Activated CD4-positive, alpha-beta T cell treated with anti-CD3 and anti-CD28 coated beads, Interleukin-2, amount 10 ng/mL, durations not matched to agents 7 days and 5 days (primary cell): ENCODE results near the gene TENM4. TPM values are rescaled to one million over a fixed set of nuclear protein-coding genes. Genes with fewer than 3 reads are reported as not detected.
"Not testable (repeated sequence)": the region's sequence is repeated elsewhere in the genome, so short reads cannot be mapped to it uniquely, and the experiment has no call there.

Experiments
- CTCF ChIA-PET: fragments of 350-600 bp; sonication (Branson Sonifier 250); formaldehyde crosslinking; loops from one replicate; lab custom pipeline; 2021; ENCODE audit warnings: antibody characterized with exemption; lab: Charles Lee
- POLR2A ChIA-PET: fragments of 350-600 bp; sonication (Branson Sonifier 250); formaldehyde crosslinking; loops from one replicate; lab custom pipeline; 2021; ENCODE audit warnings: antibody characterized with exemption; lab: Charles Lee
- DNase-seq: peaks from one replicate; pipeline ENCODE4 v3.0.0-alpha.2; 2020
- H3K27ac Mint-ChIP-seq: one replicate; pipeline ENCODE4 v1.8.0; 2021; ENCODE audit warnings: mild to moderate bottlenecking, moderate library complexity, mixed read lengths
- H3K27me3 Mint-ChIP-seq: one replicate; pipeline ENCODE4 v1.8.0; 2021; ENCODE audit warnings: mixed read lengths
- H3K36me3 Mint-ChIP-seq: one replicate; pipeline ENCODE4 v1.8.0; 2021; ENCODE audit warnings: low read depth, mixed read lengths
- H3K4me1 Mint-ChIP-seq: one replicate; pipeline ENCODE4 v1.8.0; 2021; ENCODE audit warnings: mixed read lengths
- H3K4me3 Mint-ChIP-seq: one replicate; pipeline ENCODE4 v1.8.0; 2021; ENCODE audit warnings: mild to moderate bottlenecking, moderate library complexity, mixed read lengths
- H3K9me3 Mint-ChIP-seq: one replicate; pipeline ENCODE4 v1.8.0; 2021; ENCODE audit warnings: mixed read lengths
- total RNA-seq, 2 experiments: library from RNA; stranded (reverse); gene quantifications; one replicate each; pipeline ENCODE4 v1.2.3, GENCODE V29; 2021

TENM4 gene
- total RNA-seq, 2 experiments from 2014 or later = not detected

DNA sequence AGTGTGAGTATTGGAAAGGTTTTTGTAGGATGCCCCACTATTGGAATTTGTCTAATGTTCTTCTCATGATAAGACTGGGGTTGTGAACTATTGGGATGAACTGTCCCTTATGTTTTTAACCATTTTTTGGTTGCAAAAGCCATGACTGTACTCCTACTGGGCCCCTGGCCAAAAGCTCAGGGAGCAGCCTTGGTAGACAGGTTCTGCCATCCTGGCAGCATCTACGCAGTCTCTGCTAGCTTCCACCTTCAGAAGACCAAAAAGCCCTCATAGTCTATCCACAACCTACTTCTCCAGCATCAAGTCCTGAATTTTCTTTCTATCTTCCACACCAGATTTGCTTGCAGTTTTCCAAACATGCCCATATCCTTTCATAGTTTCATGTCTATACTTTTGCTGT is 211.8 kb downstream of the TENM4 start:
- no peak overlapping the region for H3K4me3 Mint-ChIP-seq
- no peaks in the 10 kb centered on the region for H3K4me1 Mint-ChIP-seq
- H3K27ac Mint-ChIP-seq = no peak overlapping the region
- ChIA-PET CTCF (no interaction called here), POLR2A (no interaction called here)
- no peaks in the 10 kb centered on the region for H3K27me3 Mint-ChIP-seq
- H3K9me3 Mint-ChIP-seq = no peaks in the 10 kb centered on the region
- H3K36me3 Mint-ChIP-seq = no peaks in the 10 kb centered on the region
- no peak for DNase-seq

DNA sequence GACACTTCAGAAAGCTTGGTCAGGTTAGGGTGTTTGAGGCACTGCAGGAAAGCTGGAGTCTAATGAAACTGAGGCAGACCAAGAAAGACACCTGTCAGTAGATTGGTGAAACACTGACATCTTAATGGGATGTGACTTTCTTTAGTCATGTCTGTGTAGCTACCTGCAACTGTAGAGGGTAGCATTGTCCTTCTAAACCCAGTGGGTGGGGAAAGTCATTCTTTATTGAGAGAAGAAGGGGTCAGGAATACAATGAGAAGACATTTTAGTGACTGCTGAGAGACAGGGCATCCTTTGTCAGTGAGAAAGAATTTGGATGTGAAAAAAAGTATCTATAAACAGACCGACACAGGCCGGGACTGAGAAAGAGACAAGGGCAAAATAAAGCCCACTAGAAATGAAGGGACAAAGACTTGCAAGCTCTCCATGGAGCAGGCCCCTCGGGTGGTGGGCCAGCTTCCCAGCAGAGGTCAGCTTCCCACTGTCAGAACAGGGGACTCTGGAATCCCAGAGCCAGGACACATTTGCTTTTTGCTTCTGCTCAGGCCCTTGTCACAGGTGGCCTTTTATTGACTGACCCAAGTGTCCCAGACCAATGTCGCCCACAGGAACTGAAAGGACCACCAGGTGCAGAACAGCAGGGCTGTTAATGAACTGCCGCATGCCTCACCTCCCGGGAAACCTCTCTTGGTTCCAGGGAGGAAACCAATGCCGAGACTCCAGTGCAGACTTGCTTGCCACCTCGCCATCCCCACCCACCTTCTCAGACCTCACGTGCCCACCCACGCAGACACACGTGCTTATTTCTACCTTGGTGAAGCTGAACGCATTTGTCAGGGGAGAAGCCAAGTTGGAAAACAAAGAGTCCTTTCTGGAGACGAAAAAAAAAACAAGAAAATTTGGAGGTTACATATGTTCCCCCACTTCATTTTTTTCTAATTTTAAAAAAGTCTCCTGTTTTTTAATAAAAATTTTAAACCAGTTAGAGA is 212.8 kb downstream of the TENM4 start:
- no peaks in the 10 kb centered on the region for H3K9me3 Mint-ChIP-seq
- no peaks in the 10 kb centered on the region for H3K27me3 Mint-ChIP-seq
- H3K4me1 Mint-ChIP-seq = no peaks in the 10 kb centered on the region
- CTCF ChIA-PET = no interaction called here
- no peaks in the 10 kb centered on the region for H3K36me3 Mint-ChIP-seq
- H3K4me3 Mint-ChIP-seq = no peak overlapping the region
- DNase-seq = no peak
- no peak overlapping the region for H3K27ac Mint-ChIP-seq
- POLR2A ChIA-PET = no interaction called here

GRCh38 chr11:79227308-79227707 is 213.5 kb downstream of the TENM4 start:
- H3K9me3 Mint-ChIP-seq = no peaks in the 10 kb centered on the region
- DNase-seq = no peak
- no peak overlapping the region for H3K27ac Mint-ChIP-seq
- no peak overlapping the region for H3K4me3 Mint-ChIP-seq
- CTCF ChIA-PET = no interaction called here
- H3K36me3 Mint-ChIP-seq = no peaks in the 10 kb centered on the region
- H3K27me3 Mint-ChIP-seq = no peaks in the 10 kb centered on the region
- H3K4me1 Mint-ChIP-seq = no peaks in the 10 kb centered on the region
- POLR2A ChIA-PET = no interaction called here

DNA sequence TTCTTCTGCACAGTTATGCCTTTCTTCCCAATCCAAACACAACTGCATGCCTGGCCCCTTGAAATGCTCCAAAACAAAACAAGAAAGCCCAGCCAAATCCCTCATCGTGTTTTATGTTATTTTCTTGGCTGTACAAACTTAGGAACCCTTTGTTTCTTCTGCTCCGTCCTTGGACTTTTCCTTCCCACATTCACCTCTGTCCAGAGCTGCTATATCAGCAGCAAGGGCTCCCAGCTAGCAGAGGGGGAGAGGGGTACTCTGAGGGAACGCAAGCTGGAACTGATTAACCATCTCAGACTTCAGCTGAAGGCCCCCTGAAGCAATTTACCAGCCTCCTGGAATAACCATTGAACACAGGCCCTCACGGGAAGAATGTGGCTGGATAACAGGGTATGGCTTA is 214.7 kb downstream of the TENM4 start:
- H3K4me3 Mint-ChIP-seq = no peak overlapping the region
- CTCF ChIA-PET = no interaction called here
- H3K27ac Mint-ChIP-seq = no peak overlapping the region
- DNase-seq = no peak
- no peaks in the 10 kb centered on the region for H3K27me3 Mint-ChIP-seq
- POLR2A ChIA-PET = no interaction called here
- H3K9me3 Mint-ChIP-seq = no peaks in the 10 kb centered on the region
- no peaks in the 10 kb centered on the region for H3K4me1 Mint-ChIP-seq
- H3K36me3 Mint-ChIP-seq = no peaks in the 10 kb centered on the region

GRCh38 chr11:79222163-79222562 is 218.7 kb downstream of the TENM4 start:
- H3K4me3 Mint-ChIP-seq, H3K9me3 Mint-ChIP-seq, POLR2A ChIA-PET, H3K36me3 Mint-ChIP-seq, H3K4me1 Mint-ChIP-seq, DNase-seq, H3K27ac Mint-ChIP-seq, CTCF ChIA-PET, H3K27me3 Mint-ChIP-seq: not testable (repeated sequence)

DNA sequence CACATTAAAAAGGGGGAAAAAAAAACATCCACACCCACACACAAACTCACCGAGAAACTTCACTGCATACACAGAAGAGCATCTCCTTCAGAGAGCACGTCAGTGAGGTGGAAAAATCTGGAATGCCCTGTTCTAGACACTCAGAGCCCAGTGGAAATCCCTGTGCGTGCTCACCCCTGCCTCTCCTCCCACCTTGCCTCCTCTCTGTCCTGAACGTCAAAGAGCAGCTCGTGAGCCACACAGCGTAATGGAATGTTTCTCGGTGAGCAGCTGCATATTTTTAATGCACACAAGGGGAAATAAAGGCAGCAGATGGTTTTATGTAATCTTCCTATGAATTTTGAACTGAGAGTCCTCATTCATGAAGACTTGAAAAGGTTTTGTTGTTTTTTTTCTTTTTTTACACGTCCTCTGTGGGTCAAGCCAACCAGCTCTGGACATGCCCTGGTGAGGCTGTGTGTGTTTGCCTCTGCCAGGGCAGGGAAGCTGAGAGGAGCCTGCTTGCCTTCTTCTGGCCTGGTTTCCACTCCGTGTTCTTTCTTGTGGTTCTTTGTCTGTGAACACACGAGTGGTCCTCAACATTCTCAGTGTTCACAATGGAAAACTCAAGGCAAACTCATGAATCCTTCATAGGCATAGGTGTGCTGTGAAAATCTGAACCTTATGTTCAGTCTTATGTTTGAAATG is 219.2 kb downstream of the TENM4 start:
- Mint-ChIP-seq H3K4me1 (no peaks in the 10 kb centered on the region), H3K27me3 (no peaks in the 10 kb centered on the region), H3K4me3 (no peak overlapping the region), H3K9me3 (no peaks in the 10 kb centered on the region), H3K27ac (no peak overlapping the region), H3K36me3 (no peaks in the 10 kb centered on the region)
- ChIA-PET CTCF (no interaction called here), POLR2A (no interaction called here)
- DNase-seq = no peak

DNA sequence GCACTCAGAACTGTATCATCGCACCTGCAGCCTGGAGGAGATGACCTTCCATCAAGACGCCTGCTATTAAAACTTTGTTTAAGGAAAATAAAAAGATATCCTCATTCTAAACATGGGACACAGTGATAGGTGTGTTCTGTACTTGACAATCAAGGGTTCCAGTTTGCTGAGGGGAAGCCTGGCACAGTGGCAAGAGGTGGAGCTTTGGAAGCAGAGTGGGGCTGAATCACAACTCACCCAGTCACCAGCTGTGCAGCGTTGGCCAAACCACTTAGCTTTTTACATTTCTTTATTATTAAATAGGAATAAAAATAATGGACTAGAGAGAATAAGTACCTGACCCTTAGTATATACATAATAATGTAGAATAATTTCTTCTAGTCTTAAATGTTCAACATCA is 220.7 kb downstream of the TENM4 start:
- POLR2A ChIA-PET = no interaction called here

DNA sequence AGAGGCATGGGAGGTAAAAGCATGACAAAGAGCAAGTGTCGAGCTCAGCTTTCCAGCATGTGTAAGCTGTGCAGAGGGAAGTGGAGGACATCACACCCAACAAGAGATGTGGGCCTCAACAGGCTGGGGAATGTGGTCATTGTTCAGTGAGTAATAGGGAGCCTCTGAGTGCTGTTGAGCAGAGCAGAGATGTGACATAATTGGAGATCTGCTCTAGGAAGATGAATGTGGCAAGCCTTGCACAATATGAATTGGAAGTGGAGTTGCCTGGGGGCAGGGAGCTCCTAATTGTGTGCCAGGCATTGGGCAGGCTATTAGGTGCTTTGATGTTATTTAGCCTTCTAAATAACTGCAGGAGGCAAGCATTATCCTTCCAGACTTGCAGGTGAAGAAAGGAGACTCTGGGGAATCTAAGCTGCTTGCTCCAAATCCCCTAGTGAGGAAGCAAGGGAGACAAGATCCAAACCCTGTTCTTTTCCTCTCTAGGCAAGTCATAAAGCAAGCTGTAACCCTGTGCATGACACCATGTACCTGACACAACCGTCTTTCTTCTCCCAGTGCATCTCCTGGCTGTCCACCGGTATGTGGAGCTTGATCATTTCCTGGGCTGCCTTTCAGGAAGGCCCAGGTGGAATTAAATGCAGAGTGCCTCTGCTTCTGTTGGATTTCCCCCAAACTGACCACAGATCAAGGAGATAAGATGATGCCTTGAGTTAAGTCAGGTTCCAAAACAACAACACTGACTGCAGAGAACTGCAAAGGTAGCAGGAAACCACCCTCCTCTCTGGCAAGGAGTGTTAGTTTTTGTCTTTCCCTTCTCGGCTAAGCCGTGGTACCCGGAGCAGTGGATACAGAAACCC is 221.4 kb downstream of the TENM4 start:
- Mint-ChIP-seq H3K9me3 (no peaks in the 10 kb centered on the region), H3K36me3 (no peaks in the 10 kb centered on the region), H3K4me1 (no peaks in the 10 kb centered on the region), H3K27ac (no peak overlapping the region), H3K27me3 (no peaks in the 10 kb centered on the region), H3K4me3 (no peak overlapping the region)
- ChIA-PET POLR2A (no interaction called here), CTCF (no interaction called here)
- DNase-seq = no peak

More for the DNA sequence above, 220.7 kb downstream of the TENM4 start:
- Mint-ChIP-seq H3K4me3 (no peak overlapping the region), H3K27ac (no peak overlapping the region), H3K27me3 (no peaks in the 10 kb centered on the region), H3K4me1 (no peaks in the 10 kb centered on the region), H3K9me3 (no peaks in the 10 kb centered on the region), H3K36me3 (no peaks in the 10 kb centered on the region)
- CTCF ChIA-PET = no interaction called here
- DNase-seq = no peak

DNA sequence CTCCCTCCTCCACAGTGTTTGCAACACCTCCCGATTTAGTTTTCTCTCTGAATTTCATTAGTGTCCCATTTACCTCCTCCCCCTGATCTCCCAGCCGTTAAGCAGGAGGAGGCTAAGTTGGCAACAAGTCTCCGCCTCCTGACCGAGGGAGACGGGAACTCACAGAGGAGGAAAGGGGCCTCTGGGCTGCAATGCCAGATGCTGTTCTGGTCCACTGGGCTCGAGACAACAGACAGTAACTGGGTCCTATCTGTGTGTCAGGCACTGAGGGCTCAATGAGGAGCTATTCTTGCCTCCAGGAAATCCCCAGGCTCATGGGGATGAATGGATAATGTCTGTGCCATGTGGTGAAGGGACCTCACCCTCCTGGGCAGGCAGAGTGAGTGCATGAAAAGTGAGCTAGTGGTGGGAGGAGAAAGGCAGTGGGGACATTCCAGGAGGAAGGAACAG is 228.1 kb downstream of the TENM4 start:
- CTCF ChIA-PET = no interaction called here
- Mint-ChIP-seq H3K27ac (no peak overlapping the region), H3K9me3 (no peaks in the 10 kb centered on the region), H3K36me3 (no peaks in the 10 kb centered on the region), H3K4me1 (no peaks in the 10 kb centered on the region), H3K27me3 (no peaks in the 10 kb centered on the region), H3K4me3 (no peak overlapping the region)
- POLR2A ChIA-PET = no interaction called here
- DNase-seq = no peak

DNA sequence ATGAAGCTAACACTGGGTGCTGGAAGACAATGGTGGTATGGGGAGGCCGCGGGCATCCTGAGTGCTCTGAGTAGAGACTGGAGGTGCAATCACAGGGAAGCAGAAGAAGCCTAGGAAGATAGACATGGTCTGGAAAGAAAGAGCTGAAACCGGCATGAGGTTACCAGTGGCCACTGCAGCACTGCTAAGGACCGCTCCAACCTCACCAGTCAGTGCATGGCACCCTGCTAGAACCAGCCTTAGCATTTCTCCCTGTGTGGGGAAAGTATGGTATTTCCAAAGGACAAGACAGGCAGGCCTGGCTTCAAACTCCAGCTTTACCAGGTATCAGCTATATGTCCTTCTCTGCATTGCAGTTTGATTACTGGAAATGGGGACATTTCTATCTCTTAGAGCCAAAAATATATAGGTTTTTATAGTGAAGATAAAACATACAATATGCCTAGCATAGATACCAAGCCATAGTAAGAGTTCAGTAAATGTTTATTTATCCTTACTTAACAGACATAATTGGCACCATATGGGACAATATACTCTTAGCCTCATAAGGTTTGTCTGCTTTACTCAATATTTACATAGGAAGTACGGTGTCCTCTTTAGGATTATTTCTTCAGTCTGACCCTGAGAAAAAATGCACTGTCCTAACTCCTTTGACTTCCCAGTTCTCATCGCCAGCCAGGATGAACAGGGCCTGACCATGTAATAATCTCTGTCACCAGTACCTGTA is 231.1 kb downstream of the TENM4 start:
- Mint-ChIP-seq H3K27ac (no peak overlapping the region), H3K4me3 (no peak overlapping the region), H3K4me1 (no peaks in the 10 kb centered on the region), H3K27me3 (no peaks in the 10 kb centered on the region), H3K36me3 (no peaks in the 10 kb centered on the region), H3K9me3 (no peaks in the 10 kb centered on the region)
- CTCF ChIA-PET = no interaction called here
- POLR2A ChIA-PET = no interaction called here
- DNase-seq = no peak

DNA sequence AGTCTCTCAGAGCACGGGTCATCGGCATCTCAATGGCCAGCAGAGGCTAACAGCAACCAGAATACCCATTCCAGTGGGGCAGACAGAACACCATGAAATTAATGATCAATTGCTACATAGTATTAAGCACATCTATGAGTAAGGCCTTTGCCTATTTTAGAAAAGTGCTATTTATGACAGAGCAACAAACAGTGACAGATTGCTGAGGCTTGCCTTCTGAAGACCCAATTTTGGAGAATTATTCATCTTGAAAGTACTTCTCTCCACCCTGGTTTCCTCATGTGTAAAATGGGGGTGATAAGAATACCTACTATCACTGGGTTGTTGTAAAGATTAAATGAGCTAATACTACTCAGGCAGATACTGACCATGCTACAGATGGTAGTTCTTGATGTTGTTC is 232.7 kb downstream of the TENM4 start:
- ChIA-PET POLR2A (no interaction called here), CTCF (no interaction called here)
- no peak for DNase-seq
- H3K27me3 Mint-ChIP-seq = no peaks in the 10 kb centered on the region
- H3K36me3 Mint-ChIP-seq = no peaks in the 10 kb centered on the region
- H3K9me3 Mint-ChIP-seq = no peaks in the 10 kb centered on the region
- no peaks in the 10 kb centered on the region for H3K4me1 Mint-ChIP-seq
- no peak overlapping the region for H3K27ac Mint-ChIP-seq
- no peak overlapping the region for H3K4me3 Mint-ChIP-seq

DNA sequence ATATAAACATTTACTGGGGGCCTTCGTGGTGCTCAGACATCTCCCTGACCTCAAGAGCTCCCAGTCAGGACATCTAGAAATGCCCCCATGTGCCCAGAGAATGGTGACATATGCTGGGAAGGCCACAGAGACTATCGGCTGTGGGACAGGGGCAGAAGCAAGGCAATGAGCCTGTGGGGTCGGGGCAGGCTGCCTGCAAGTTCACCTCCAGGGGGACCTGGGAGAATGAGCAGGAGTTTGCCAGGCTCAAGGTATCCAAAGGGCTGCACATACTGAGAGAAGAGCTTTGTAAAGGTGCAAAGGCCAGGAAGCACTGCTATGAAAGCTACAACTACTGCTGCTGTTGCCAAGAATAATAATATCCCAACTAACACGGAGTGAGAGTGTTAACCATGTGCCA is 233.9 kb downstream of the TENM4 start:
- Mint-ChIP-seq H3K4me1 (no peaks in the 10 kb centered on the region), H3K36me3 (no peaks in the 10 kb centered on the region), H3K27ac (no peak overlapping the region), H3K27me3 (no peaks in the 10 kb centered on the region), H3K4me3 (no peak overlapping the region), H3K9me3 (no peaks in the 10 kb centered on the region)
- POLR2A ChIA-PET = no interaction called here
- CTCF ChIA-PET = no interaction called here
- DNase-seq = no peak
